Keratinocyte (primary cell): ENCODE data around the gene NRG4.

Experiments
- CTCF ChIP-seq, 3 experiments: IDR thresholded peaks in 1 of 3; conservative IDR thresholded peaks in 1 of 3; optimal IDR thresholded peaks in 1 of 3; 2 replicates in 2 of 3; 3 replicates in 1 of 3; pipeline versions ENCODE3 to v1.5.1; 2011; ENCODE audit warnings: low read length in 3 of 3, mild to moderate bottlenecking in 3 of 3, moderate library complexity in 2 of 3, control low read depth in 1 of 3, inconsistent platforms in 1 of 3; ENCODE audit not compliant: insufficient read depth in 2 of 3; ENCODE audit errors: extremely low read depth in 1 of 3
- EZH2 ChIP-seq: IDR thresholded peaks from one replicate; pipeline ENCODE4 v1.6.1; 2012; ENCODE audit warnings: inconsistent platforms, mild to moderate bottlenecking, low read length, moderate library complexity

GRCh38 chr15:75947092-75947491 is 65.1 kb downstream of the NRG4 start:
- TF ChIP-seq CTCF (optimal IDR thresholded peaks at IDR 0.05 in 1 of 3, IDR thresholded peaks at IDR 0.05 in 1 of 3, conservative IDR thresholded peaks at IDR 0.05 in 1 of 3; ENCODE audit: extremely low read depth in 1 of 3, insufficient read depth in 2 of 3, low read length in 3 of 3) (no peak), EZH2 (no peak)
